Large intestine (tissue), 3 donors: Measurements from ENCODE around the gene NOP53. TPM values are rescaled to one million over a fixed set of nuclear protein-coding genes. Genes with fewer than 3 reads are reported as not detected.
"Not testable (repeated sequence)": the region's sequence is repeated elsewhere in the genome, so short reads cannot be mapped to it uniquely, and the experiment has no call there.

Experiments used
- DNase-seq, 2 donors: peaks; one replicate each; pipeline versions ENCODE4 v3.0.0 to v3.0.0-alpha.2; 2013
- H3K27ac ChIP-seq: one replicate; pipeline ENCODE4 v1.5.1; 2013; ENCODE audit warnings: low read length
- H3K27me3 ChIP-seq: 2 replicates; pipeline ENCODE4 v1.6.1; 2013; ENCODE audit warnings: low read length; ENCODE audit not compliant: control insufficient read depth, insufficient read depth
- H3K36me3 ChIP-seq: 2 replicates; pipeline ENCODE4 v1.6.1; 2013; ENCODE audit warnings: low read length; ENCODE audit not compliant: control insufficient read depth, insufficient read depth
- H3K4me1 ChIP-seq: one replicate; pipeline ENCODE4 v1.6.1; 2013; ENCODE audit warnings: low read length; ENCODE audit not compliant: control insufficient read depth, insufficient read depth
- H3K4me3 ChIP-seq: one replicate; pipeline ENCODE4 v1.5.1; 2013; ENCODE audit warnings: low read length
- H3K9me3 ChIP-seq: one replicate; pipeline ENCODE4 v1.6.1; 2013; ENCODE audit warnings: mild to moderate bottlenecking, low read depth, low read length, moderate library complexity; ENCODE audit not compliant: control insufficient read depth
- WGBS: methylation state at CpG from one replicate; pipeline ENCODE4 v1.1.5; 2013; ENCODE audit warnings: low lambda C conversion rate; ENCODE audit not compliant: insufficient coverage; 5-methylcytosine and 5-hydroxymethylcytosine counted together
- polyA plus RNA-seq: library from polyadenylated mRNA; unstranded; fragments of 120-200 nt; gene quantifications from one replicate; pipeline ENCODE4 v1.2.1, GENCODE V29; 2013

NOP53 gene
- polyA plus RNA-seq, 1 donor: 545 TPM

GRCh38 chr19:47762615-47763308 is 17.4 kb downstream of the NOP53 start:
- Histone ChIP-seq H3K4me3 (no peak overlapping the region), H3K27me3 (no peaks in the 10 kb centered on the region), H3K9me3 (no peaks in the 10 kb centered on the region), H3K36me3 (peaks cover 8% of the 10 kb centered on the region), H3K27ac (no peak overlapping the region), H3K4me1 (peaks cover 6% of the 10 kb centered on the region)
- WGBS: no CpG with 5 or more reads among the region's 18 CpGs
- DNase-seq: no peak

- H3K27ac ChIP-seq: not testable (repeated sequence)
Observed at GRCh38 chr19:47764705-47765104, 19.4 kb downstream of the NOP53 start.

GRCh38 chr19:47765523-47766358 is 20.4 kb downstream of the NOP53 start:
- Histone ChIP-seq H3K9me3 (no peaks in the 10 kb centered on the region), H3K4me3 (no peak overlapping the region), H3K27ac (no peak overlapping the region), H3K36me3 (peaks cover under 1% of the 10 kb centered on the region), H3K4me1 (no peaks in the 10 kb centered on the region), H3K27me3 (no peaks in the 10 kb centered on the region)
- DNase-seq: peak; percentile 39 to 49
- no CpG with 5 or more reads among the region's 19 CpGs for WGBS

More at GRCh38 chr19:47764705-47765104, 19.4 kb downstream of the NOP53 start:
- no CpG with 5 or more reads among the region's 3 CpGs for WGBS
- not testable (repeated sequence) for H3K4me3 ChIP-seq, H3K4me1 ChIP-seq, DNase-seq, H3K9me3 ChIP-seq, H3K36me3 ChIP-seq, H3K27me3 ChIP-seq

GRCh38 chr19:47766359-47766620 is 20.9 kb downstream of the NOP53 start:
- Histone ChIP-seq H3K27ac (no peak overlapping the region), H3K9me3 (no peaks in the 10 kb centered on the region), H3K4me1 (no peaks in the 10 kb centered on the region), H3K27me3 (no peaks in the 10 kb centered on the region), H3K36me3 (no peaks in the 10 kb centered on the region), H3K4me3 (no peak overlapping the region)
- DNase-seq: no peak
- WGBS: no CpG with 5 or more reads among the region's 7 CpGs

- no peak for DNase-seq
- no peaks in the 10 kb centered on the region for H3K36me3 ChIP-seq
- no CpG with 5 or more reads among the region's 7 CpGs for WGBS
- no peak overlapping the region for H3K27ac ChIP-seq
- no peaks in the 10 kb centered on the region for H3K27me3 ChIP-seq
- H3K9me3 ChIP-seq: no peaks in the 10 kb centered on the region
- no peak overlapping the region for H3K4me3 ChIP-seq
- no peaks in the 10 kb centered on the region for H3K4me1 ChIP-seq
Observed at GRCh38 chr19:47766670-47767069, 21.3 kb downstream of the NOP53 start.

GRCh38 chr19:47767349-47767748 is 22.0 kb downstream of the NOP53 start:
- no peaks in the 10 kb centered on the region for H3K9me3 ChIP-seq
- DNase-seq: no peak
- no peaks in the 10 kb centered on the region for H3K4me1 ChIP-seq
- no peak overlapping the region for H3K4me3 ChIP-seq
- no CpG with 5 or more reads among the region's 2 CpGs for WGBS
- no peak overlapping the region for H3K27ac ChIP-seq
- no peaks in the 10 kb centered on the region for H3K27me3 ChIP-seq
- no peaks in the 10 kb centered on the region for H3K36me3 ChIP-seq

GRCh38 chr19:47768604-47769003 is 23.3 kb downstream of the NOP53 start:
- no peaks in the 10 kb centered on the region for H3K4me1 ChIP-seq
- H3K27me3 ChIP-seq: no peaks in the 10 kb centered on the region
- no peaks in the 10 kb centered on the region for H3K36me3 ChIP-seq
- no peak overlapping the region for H3K27ac ChIP-seq
- H3K9me3 ChIP-seq: no peaks in the 10 kb centered on the region
- WGBS: no CpG with 5 or more reads among the region's 2 CpGs
- no peak for DNase-seq
- no peak overlapping the region for H3K4me3 ChIP-seq

GRCh38 chr19:47769534-47769933 is 24.2 kb downstream of the NOP53 start:
- no peaks in the 10 kb centered on the region for H3K36me3 ChIP-seq
- no peaks in the 10 kb centered on the region for H3K27me3 ChIP-seq
- WGBS: 40% methylated on average over 1 of the region's 3 CpGs
- H3K4me1 ChIP-seq: no peaks in the 10 kb centered on the region
- no peak for DNase-seq
- H3K4me3 ChIP-seq: no peak overlapping the region
- no peaks in the 10 kb centered on the region for H3K9me3 ChIP-seq
- H3K27ac ChIP-seq: no peak overlapping the region

GRCh38 chr19:47771291-47771690 is 25.9 kb downstream of the NOP53 start:
- H3K27ac ChIP-seq, DNase-seq, H3K4me1 ChIP-seq, H3K4me3 ChIP-seq, H3K27me3 ChIP-seq, H3K9me3 ChIP-seq, H3K36me3 ChIP-seq: not testable (repeated sequence)
- 60% methylated on average over 1 of the region's 6 CpGs for WGBS

GRCh38 chr19:47776568-47776967 is 31.2 kb downstream of the NOP53 start:
- Histone ChIP-seq H3K4me3 (no peak overlapping the region), H3K27me3 (no peaks in the 10 kb centered on the region), H3K27ac (peak overlapping the region; percentile 78), H3K4me1 (peaks cover 22% of the 10 kb centered on the region), H3K36me3 (peaks cover 13% of the 10 kb centered on the region), H3K9me3 (no peaks in the 10 kb centered on the region)
- DNase-seq: peak; percentile 76 to 93
- 0% methylated on average over 1 of the region's 4 CpGs for WGBS
